DND-41 (cell line): ENCODE data around the gene KCNMB1.

Experiments
- EZH2 ChIP-seq: IDR thresholded peaks from 3 replicates; pipeline ENCODE4 v1.6.1; 2012; ENCODE audit warnings: borderline replicate concordance, low read depth, mild to moderate bottlenecking, moderate library complexity, low read length, inconsistent platforms; ENCODE audit not compliant: severe bottlenecking
- TF ChIP-seq, protein P1 (sequence below): IDR thresholded peaks from 2 replicates; pipeline ENCODE4 v1.5.1; 2012; ENCODE audit warnings: borderline replicate concordance, low read length, moderate library complexity, mild to moderate bottlenecking; ENCODE audit not compliant: poor library complexity, severe bottlenecking; ENCODE audit errors: extremely low read depth

DNA sequence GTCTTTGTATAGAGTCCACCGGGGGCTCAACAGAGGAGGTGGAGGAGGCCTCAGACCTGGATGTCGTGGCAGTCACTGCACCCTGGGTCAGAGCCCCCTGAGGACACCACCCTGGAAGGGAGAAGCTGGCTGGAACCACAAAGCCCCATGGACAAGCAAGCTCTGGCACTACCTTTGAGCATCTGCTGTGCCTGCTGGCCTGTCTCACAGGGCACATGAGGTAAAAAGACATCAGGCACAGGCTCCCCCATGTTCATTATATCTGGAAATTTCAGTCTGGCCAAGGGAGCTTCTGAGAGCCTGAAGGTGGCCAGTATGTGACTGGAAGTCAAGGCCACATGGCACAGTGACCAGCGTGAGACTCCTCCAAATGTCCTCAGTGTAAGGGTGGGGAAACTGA is 22.9 kb downstream of the KCNMB1 start:
- TF ChIP-seq, protein P1, sequence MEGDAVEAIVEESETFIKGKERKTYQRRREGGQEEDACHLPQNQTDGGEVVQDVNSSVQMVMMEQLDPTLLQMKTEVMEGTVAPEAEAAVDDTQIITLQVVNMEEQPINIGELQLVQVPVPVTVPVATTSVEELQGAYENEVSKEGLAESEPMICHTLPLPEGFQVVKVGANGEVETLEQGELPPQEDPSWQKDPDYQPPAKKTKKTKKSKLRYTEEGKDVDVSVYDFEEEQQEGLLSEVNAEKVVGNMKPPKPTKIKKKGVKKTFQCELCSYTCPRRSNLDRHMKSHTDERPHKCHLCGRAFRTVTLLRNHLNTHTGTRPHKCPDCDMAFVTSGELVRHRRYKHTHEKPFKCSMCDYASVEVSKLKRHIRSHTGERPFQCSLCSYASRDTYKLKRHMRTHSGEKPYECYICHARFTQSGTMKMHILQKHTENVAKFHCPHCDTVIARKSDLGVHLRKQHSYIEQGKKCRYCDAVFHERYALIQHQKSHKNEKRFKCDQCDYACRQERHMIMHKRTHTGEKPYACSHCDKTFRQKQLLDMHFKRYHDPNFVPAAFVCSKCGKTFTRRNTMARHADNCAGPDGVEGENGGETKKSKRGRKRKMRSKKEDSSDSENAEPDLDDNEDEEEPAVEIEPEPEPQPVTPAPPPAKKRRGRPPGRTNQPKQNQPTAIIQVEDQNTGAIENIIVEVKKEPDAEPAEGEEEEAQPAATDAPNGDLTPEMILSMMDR, result no peak
- TF ChIP-seq EZH2, result no peak
